GM12878 (cell line): Measurements from ENCODE around the gene CDK11A.

ENCODE experiments used
- CBX5 ChIP-seq: sonication (generic); IDR thresholded peaks from 2 replicates; pipeline ENCODE4 v1.6.1; 2016; ENCODE audit warnings: low read depth, moderate library complexity, mild to moderate bottlenecking, inconsistent platforms
- CHD4 ChIP-seq: fragments of 200-600 bp; sonication (generic); IDR thresholded peaks from 2 replicates; pipeline ENCODE4 v1.6.1; 2016; ENCODE audit warnings: mild to moderate bottlenecking
- CTCF ChIP-seq, 3 experiments: IDR thresholded peaks in 2 of 3; conservative IDR thresholded peaks in 1 of 3; 2 replicates each; pipeline ENCODE4 v1.5.1; 2011; ENCODE audit warnings: low read depth in 3 of 3, low read length in 3 of 3, mild to moderate bottlenecking in 3 of 3, control low read depth in 2 of 3, moderate library complexity in 2 of 3, inconsistent platforms in 1 of 3, mixed read lengths in 1 of 3; ENCODE audit not compliant: control insufficient read depth in 2 of 3, insufficient read depth in 1 of 3; ENCODE audit errors: extremely low read depth in 1 of 3
- EZH2 ChIP-seq: IDR thresholded peaks from 2 replicates; pipeline ENCODE4 v1.6.1; 2012; ENCODE audit warnings: low read depth, mild to moderate bottlenecking, control low read depth, inconsistent platforms, low read length, borderline replicate concordance; ENCODE audit not compliant: control insufficient read depth
- JUND ChIP-seq: IDR thresholded peaks from 2 replicates; pipeline ENCODE4 v1.6.1; 2012; ENCODE audit warnings: low read depth, mild to moderate bottlenecking, low read length, improper control_type of control experiment, moderate library complexity
- MXI1 ChIP-seq: fragments of 150-350 bp; IDR thresholded peaks from 2 replicates; pipeline ENCODE4 v1.6.1; 2011; ENCODE audit warnings: low read depth, mild to moderate bottlenecking, inconsistent platforms, low read length, improper control_type of control experiment
- POLR2A ChIP-seq: IDR thresholded peaks from 2 replicates; pipeline ENCODE4 v1.6.1; 2011; ENCODE audit warnings: low read depth, mild to moderate bottlenecking, low read length
- RAD21 ChIP-seq: IDR thresholded peaks from 2 replicates; pipeline ENCODE4 v1.6.1; 2011; ENCODE audit warnings: mild to moderate bottlenecking, low read depth, low read length, moderate library complexity; ENCODE audit not compliant: insufficient read depth
- REST ChIP-seq: IDR thresholded peaks from 2 replicates; pipeline ENCODE4 v1.6.1; 2012; ENCODE audit warnings: mild to moderate bottlenecking, low read depth, low read length
- SP1 ChIP-seq: IDR thresholded peaks from one replicate; pipeline ENCODE4 v1.6.1; 2011; ENCODE audit warnings: low read depth, low read length
- SUPT20H ChIP-seq: IDR thresholded peaks from 2 replicates; pipeline ENCODE4 v1.6.1; 2011; ENCODE audit warnings: low read depth, mild to moderate bottlenecking, low read length, moderate library complexity, borderline replicate concordance; ENCODE audit not compliant: control insufficient read depth
- USF1 ChIP-seq: IDR thresholded peaks from 2 replicates; pipeline ENCODE4 v1.6.1; 2011; ENCODE audit warnings: borderline replicate concordance, low read depth, mild to moderate bottlenecking, moderate library complexity, mixed read lengths, low read length; ENCODE audit not compliant: insufficient read depth; ENCODE audit errors: extremely low read length
- ZNF24 ChIP-seq: fragments of 450-650 bp; IDR thresholded peaks from 2 replicates; pipeline ENCODE4 v1.6.1; 2017; ENCODE audit warnings: antibody characterized with exemption, mild to moderate bottlenecking
- ZNF274 ChIP-seq: IDR thresholded peaks from one replicate; pipeline ENCODE4 v1.8.0; 2011; ENCODE audit not compliant: insufficient read length, insufficient read depth

GRCh38 chr1:1672181-1672965 lies 51.8 kb downstream of the CDK11A start:
- TF ChIP-seq CTCF (IDR thresholded peaks at IDR 0.05 in 2 of 3, conservative IDR thresholded peaks at IDR 0.05 in 1 of 3; ENCODE audit: control insufficient read depth in 2 of 3, extremely low read depth in 1 of 3, insufficient read depth in 1 of 3, low read depth in 3 of 3, low read length in 3 of 3) (no peak), CBX5 (no peak), ZNF24 (no peak), EZH2 (no peak), POLR2A (no peak), ZNF274 (no peak), SP1 (no peak), USF1 (no peak), REST (no peak), SUPT20H (no peak), CHD4 (no peak), RAD21 (no peak), JUND (no peak), MXI1 (no peak)
